ENCODE measurements around the gene FCHSD2. TPM values are rescaled to one million over a fixed set of nuclear protein-coding genes. Genes with fewer than 3 reads are reported as not detected.

FCHSD2 gene
- total and polyA plus RNA-seq, 2 of the 13 experiments (the other 11 are each of a cell fraction or from before 2014, with no cell fraction given) = 20.5 to 24.8 TPM

DNA sequence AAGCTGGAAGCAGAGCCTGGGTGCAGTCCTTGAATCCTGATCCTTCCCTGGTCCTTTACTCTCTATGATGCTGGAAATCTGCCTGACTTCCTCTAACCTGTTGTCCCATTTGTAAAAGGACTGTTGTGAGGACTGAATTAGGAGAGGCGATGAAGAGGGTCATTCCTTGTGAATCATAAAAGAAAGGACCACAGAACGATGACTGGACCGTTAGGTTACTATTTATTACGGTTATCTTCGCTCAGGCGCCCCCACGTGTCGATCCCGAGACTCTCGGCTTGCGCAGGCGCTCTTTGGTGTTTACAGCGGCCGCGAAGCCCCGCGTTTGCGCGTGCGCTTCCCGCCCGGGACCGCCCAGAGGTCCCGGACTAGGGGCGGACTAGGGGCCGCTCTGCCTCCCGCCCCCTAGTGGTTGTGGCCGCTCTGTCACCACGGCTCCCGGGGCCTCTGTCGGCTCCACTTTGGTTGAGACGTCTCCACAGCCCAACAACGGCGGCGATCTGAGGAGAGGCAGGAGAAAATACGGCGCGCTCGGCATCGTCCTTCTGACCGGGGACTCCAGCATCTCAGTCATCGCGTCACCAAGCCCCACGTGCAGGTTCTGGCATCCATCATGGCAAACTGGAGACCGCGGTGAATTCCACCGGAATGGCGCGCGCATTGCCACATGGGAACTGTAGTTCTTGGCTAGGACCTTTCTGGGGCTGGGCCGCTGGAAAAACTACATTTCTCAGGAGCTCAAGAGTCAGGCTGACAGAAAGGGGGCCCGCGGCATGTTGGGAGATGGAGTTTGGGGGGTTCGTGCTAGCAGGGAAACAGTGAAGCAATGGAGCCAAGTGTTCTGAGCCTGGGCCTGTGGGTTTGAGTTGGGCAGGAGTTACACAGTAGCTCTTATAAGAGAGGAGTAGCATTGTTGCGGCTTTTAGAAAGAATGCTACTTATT lies 348.4 kb downstream of the FCHSD2 start, which contains the start of gene STARD10 (continued):
- TF ChIP-seq ZNF234 (CRISPR knock-in tag; conservative IDR thresholded peaks at IDR 0.05) = peak; percentile 74; the same call in 1 of the 2 replicates
- TF ChIP-seq, protein P1, sequence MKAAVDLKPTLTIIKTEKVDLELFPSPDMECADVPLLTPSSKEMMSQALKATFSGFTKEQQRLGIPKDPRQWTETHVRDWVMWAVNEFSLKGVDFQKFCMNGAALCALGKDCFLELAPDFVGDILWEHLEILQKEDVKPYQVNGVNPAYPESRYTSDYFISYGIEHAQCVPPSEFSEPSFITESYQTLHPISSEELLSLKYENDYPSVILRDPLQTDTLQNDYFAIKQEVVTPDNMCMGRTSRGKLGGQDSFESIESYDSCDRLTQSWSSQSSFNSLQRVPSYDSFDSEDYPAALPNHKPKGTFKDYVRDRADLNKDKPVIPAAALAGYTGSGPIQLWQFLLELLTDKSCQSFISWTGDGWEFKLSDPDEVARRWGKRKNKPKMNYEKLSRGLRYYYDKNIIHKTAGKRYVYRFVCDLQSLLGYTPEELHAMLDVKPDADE (CRISPR knock-in tag; IDR thresholded peaks at IDR 0.05) = no peak
- TF ChIP-seq ZC3H13 (CRISPR knock-in tag; IDR thresholded peaks at IDR 0.05) = 0 out of 2 replicates have a peak, but pooled peaks have one; percentile 65
- TF ChIP-seq SMAD3 (CRISPR knock-in tag; IDR thresholded peaks at IDR 0.05) = 0 out of 2 replicates have a peak, but pooled peaks have one; percentile 51
- TF ChIP-seq KDM2A (CRISPR knock-in tag; IDR thresholded peaks at IDR 0.05; ENCODE audit: borderline replicate concordance, low read depth) = peak; percentile 89; the same call in 1 of the 2 replicates
- TF ChIP-seq PAWR (CRISPR knock-in tag; IDR thresholded peaks at IDR 0.05; ENCODE audit: borderline replicate concordance) = no peak
- TF ChIP-seq FIP1L1 (IDR thresholded peaks at IDR 0.05; ENCODE audit: borderline replicate concordance, insufficient read depth, low read depth, low read length) = no peak
- TF ChIP-seq, protein P2, sequence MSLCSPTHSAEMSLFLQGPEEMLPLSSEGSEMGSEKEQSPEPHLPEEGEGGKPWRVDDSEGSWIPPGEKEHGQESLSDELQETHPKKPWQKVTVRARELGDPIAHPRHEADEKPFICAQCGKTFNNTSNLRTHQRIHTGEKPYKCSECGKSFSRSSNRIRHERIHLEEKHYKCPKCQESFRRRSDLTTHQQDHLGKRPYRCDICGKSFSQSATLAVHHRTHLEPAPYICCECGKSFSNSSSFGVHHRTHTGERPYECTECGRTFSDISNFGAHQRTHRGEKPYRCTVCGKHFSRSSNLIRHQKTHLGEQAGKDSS (CRISPR knock-in tag; IDR thresholded peaks at IDR 0.05; ENCODE audit: borderline replicate concordance, low read depth) = no peak
- no peak for TF ChIP-seq ZNF703 (CRISPR knock-in tag; IDR thresholded peaks at IDR 0.05; ENCODE audit: borderline replicate concordance)
- TF ChIP-seq, protein P3, sequence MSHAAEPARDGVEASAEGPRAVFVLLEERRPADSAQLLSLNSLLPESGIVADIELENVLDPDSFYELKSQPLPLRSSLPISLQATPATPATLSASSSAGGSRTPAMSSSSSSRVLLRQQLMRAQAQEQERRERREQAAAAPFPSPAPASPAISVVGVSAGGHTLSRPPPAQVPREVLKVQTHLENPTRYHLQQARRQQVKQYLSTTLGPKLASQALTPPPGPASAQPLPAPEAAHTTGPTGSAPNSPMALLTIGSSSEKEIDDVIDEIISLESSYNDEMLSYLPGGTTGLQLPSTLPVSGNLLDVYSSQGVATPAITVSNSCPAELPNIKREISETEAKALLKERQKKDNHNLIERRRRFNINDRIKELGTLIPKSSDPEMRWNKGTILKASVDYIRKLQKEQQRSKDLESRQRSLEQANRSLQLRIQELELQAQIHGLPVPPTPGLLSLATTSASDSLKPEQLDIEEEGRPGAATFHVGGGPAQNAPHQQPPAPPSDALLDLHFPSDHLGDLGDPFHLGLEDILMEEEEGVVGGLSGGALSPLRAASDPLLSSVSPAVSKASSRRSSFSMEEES (CRISPR knock-in tag; IDR thresholded peaks at IDR 0.05) = peak; percentile 42; the same call in 1 of the 2 replicates
- TF ChIP-seq, protein P4, sequence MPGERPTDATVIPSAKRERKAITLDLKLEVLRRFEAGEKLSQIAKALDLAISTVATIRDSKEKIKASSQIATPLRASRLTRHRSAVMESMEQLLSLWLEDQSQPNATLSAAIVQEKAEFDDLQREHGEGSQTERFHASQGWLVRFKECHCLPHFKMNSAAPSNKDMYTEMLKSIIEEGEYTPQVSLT (CRISPR knock-in tag; IDR thresholded peaks at IDR 0.05; ENCODE audit: borderline replicate concordance, low read depth) = no peak
- TF ChIP-seq, protein P5, sequence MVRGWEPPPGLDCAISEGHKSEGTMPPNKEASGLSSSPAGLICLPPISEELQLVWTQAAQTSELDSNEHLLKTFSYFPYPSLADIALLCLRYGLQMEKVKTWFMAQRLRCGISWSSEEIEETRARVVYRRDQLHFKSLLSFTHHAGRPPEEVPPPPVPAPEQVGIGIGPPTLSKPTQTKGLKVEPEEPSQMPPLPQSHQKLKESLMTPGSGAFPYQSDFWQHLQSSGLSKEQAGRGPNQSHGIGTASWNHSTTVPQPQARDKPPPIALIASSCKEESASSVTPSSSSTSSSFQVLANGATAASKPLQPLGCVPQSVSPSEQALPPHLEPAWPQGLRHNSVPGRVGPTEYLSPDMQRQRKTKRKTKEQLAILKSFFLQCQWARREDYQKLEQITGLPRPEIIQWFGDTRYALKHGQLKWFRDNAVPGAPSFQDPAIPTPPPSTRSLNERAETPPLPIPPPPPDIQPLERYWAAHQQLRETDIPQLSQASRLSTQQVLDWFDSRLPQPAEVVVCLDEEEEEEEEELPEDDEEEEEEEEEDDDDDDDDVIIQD (CRISPR knock-in tag; IDR thresholded peaks at IDR 0.05; ENCODE audit: low read depth) = no peak
- no peak; the same call in 1 of the 2 replicates for TF ChIP-seq WIZ (CRISPR knock-in tag; IDR thresholded peaks at IDR 0.05)
- TF ChIP-seq ADNP (CRISPR knock-in tag; IDR thresholded peaks at IDR 0.05) = no peak
- 0 out of 2 replicates have a peak, but pooled peaks have one; percentile 66 for TF ChIP-seq ZFP82 (CRISPR knock-in tag; IDR thresholded peaks at IDR 0.05; ENCODE audit: borderline replicate concordance)
- peak; percentile 73; the same call in 1 of the 2 replicates for TF ChIP-seq FOXJ3 (CRISPR knock-in tag; IDR thresholded peaks at IDR 0.05; ENCODE audit: borderline replicate concordance)
- no peak for TF ChIP-seq MAFF (IDR thresholded peaks at IDR 0.05; ENCODE audit: low read depth, low read length)
- TF ChIP-seq SP2 (CRISPR knock-in tag; IDR thresholded peaks at IDR 0.05) = peak; percentile 20; the same call in 1 of the 2 replicates
- TF ChIP-seq, protein P6, sequence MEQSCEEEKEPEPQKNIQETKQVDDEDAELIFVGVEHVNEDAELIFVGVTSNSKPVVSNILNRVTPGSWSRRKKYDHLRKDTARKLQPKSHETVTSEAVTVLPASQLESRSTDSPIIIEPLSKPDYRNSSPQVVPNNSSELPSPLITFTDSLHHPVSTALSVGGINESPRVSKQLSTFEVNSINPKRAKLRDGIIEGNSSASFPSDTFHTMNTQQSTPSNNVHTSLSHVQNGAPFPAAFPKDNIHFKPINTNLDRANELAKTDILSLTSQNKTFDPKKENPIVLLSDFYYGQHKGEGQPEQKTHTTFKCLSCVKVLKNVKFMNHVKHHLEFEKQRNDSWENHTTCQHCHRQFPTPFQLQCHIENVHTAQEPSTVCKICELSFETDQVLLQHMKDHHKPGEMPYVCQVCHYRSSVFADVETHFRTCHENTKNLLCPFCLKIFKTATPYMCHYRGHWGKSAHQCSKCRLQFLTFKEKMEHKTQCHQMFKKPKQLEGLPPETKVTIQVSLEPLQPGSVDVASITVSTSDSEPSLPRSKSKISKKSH (CRISPR knock-in tag; IDR thresholded peaks at IDR 0.05; ENCODE audit: borderline replicate concordance) = no peak
- TF ChIP-seq SP4 (CRISPR knock-in tag; IDR thresholded peaks at IDR 0.05) = peak; percentile 92
- TF ChIP-seq ZMYM2 (CRISPR knock-in tag; IDR thresholded peaks at IDR 0.05) = no peak
